GM19455 (cell line): ENCODE data around the gene LHFPL6.

Source experiments
- ATAC-seq: cut with Tn5 transposase; IDR thresholded peaks from one replicate; pipeline ENCODE4 v1.9.1; 2021; ENCODE audit not compliant: unreplicated experiment

Gene LHFPL6

GRCh38 chr13:39474600-39474999 is 128.4 kb downstream of the LHFPL6 start:
- ATAC-seq, result no peak

DNA sequence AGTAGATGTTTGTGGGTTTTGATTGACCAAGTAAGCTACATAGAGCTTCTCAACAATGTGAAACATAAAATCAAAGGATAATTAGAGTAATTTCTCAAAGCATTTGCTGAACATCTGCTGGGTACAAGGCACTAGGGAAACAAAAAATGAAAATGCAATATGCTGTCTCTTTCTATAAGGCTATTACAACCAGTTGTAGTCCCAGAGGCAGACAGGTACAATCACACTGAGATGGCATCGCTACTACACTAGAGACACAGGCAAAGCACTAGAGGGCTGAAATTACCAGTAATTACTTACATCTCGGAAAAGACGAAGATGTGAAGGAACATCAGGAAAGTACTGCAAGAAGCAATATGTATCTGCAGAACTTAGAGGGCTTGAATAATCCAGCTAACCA is 133.3 kb downstream of the LHFPL6 start:
- ATAC-seq, result no peak

DNA sequence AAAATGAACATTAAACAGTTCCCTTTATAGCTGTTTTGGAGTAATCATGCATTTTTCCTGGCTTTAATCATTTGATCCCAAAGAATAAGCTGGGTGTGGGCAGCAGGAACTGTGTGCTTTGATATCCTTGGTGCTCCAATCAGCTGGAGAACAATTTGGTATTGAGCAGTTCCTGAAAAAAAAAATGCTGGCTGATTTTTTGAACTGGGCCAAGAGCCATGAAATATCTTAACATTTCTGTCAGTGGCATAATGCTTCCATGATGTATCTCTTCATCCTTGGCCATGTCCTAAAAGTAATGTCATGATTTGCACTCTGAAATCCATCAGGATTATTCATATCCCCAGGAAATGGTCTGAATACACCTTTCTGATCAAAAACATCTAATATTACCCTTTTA is 134.7 kb downstream of the LHFPL6 start:
- no peak for ATAC-seq

- no peak for ATAC-seq
Observed at GRCh38 chr13:39463611-39464010, 139.4 kb downstream of the LHFPL6 start.

DNA sequence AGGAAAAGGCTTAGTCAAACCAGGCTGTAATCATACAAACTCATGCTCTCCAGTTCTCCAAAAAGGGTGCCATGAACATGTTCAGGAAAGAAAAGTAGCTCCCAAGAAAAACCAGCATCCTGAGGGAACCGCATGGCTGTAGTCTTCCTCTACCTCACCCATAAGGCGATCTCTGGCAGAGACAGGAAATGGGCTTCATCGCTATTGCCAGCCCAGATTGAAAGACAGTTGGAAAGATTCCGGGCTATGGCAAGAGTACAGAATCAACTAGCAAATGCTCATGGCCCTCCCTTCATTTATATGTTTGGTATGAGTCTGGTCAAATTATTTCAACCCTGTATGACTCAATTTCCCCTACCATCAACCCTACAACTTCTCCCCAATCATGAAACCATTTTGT is 140.1 kb downstream of the LHFPL6 start:
- ATAC-seq, result no peak

GRCh38 chr13:39462428-39462827 is 140.6 kb downstream of the LHFPL6 start:
- no peak for ATAC-seq

GRCh38 chr13:39461685-39462266 is 141.2 kb downstream of the LHFPL6 start:
- no peak for ATAC-seq

DNA sequence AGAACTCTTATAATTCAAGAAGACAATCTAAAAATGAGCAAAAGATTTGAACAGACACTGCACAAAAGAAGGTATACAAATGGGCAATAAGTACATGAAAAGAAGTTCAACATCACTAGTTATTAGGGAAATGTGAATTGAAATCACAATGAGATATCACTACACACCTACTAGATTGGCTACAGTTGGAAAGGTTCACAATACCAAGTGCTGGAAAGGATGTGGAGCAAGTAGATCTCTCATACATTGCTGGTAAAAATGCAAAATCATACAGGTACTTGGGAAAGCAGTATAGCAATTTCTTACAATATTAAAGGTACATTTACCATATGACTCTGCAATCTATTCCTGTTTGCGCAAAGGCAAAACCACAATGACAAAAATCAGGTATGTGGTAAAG is 145.7 kb downstream of the LHFPL6 start:
- ATAC-seq, result no peak

GRCh38 chr13:39455521-39456175 is 147.3 kb downstream of the LHFPL6 start:
- no peak for ATAC-seq

DNA sequence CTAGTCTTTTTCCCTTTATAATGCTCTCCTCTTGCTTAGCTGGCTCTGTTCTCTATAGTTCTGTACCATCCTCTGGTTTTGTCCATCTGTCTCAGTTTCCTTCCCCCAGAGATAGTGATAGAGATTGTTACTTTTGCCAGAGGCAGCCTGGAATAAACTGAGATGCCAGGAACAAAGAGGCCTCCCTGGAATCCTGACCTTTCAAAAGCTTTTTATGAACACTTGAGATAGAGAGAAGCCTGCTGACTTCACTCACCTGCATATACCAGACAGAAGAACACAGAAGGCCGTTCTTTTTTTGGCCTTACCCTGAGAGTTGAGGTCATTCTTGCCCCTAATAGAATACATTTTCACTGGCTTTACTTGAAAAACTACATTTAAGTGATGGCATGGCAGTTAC is 150.2 kb downstream of the LHFPL6 start:
- ATAC-seq, result no peak

GRCh38 chr13:39452417-39452816 is 150.6 kb downstream of the LHFPL6 start:
- no peak for ATAC-seq

DNA sequence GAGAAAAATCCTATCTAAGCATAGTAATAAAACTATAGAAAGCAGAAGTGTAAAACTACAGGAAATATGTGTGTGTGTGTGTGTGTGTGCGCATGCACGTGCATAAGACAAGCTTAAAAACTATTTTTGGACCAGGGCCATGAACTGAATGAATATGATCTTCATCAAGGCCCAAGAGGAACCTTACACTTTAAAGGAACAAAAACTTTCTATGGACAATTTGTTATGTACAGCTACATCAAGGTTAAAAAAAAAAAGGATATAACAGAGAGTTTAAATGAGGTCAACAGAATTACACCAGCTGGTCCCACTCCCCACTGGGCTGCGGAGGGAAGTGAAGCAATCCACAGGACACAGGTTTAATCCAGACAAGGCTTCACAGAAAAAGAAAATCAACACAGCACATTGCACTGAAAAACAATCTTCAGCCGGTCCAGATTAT is 151.1 kb downstream of the LHFPL6 start:
- no peak for ATAC-seq

GRCh38 chr13:39451301-39451700 is 151.7 kb downstream of the LHFPL6 start:
- no peak for ATAC-seq

GRCh38 chr13:39450176-39450575 is 152.8 kb downstream of the LHFPL6 start:
- ATAC-seq, result no peak

DNA sequence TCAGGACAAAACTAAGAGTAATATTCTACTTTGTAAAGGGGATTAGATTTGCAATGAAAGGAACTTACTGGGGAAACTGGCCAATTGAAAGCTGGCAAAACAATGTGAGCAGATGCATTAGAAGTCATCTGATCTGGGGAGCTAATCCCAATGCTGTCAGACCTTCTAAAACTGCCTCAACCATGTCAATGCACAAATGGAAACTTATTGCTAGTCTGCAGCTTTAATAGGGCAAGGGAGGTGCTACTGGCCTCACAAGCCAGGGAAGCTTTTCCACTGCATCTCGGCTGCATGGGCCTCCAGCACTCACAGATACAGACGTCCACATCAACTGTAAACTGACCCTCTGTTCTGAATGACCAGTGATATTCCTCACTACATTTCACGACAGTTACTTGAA is 154.2 kb downstream of the LHFPL6 start:
- no peak for ATAC-seq

DNA sequence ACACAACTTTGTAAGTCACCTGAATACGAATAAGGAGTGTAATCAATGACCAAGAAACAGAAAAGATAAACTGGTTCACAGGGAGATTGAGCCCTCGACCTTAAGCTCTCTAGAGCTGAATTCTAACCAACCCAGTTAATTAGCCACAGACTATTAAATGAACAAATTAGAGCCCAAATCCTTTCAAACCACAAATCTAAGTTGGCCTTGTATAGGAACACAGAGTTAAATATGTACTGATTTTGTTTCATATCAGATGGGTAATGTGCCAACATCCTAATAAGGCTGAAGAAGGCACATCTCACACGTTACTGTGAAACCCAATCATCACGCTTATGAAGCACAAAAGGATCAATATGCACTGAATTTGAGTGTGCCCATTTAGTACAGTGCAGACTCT is 156.1 kb downstream of the LHFPL6 start:
- no peak for ATAC-seq

GRCh38 chr13:39444866-39445265 is 158.1 kb downstream of the LHFPL6 start:
- no peak for ATAC-seq

GRCh38 chr13:39433651-39434050 is 169.3 kb downstream of the LHFPL6 start:
- ATAC-seq, result no peak

GRCh38 chr13:39432196-39432595 is 170.8 kb downstream of the LHFPL6 start:
- no peak for ATAC-seq

GRCh38 chr13:39422845-39423565 is 180.0 kb downstream of the LHFPL6 start:
- ATAC-seq, result no peak

DNA sequence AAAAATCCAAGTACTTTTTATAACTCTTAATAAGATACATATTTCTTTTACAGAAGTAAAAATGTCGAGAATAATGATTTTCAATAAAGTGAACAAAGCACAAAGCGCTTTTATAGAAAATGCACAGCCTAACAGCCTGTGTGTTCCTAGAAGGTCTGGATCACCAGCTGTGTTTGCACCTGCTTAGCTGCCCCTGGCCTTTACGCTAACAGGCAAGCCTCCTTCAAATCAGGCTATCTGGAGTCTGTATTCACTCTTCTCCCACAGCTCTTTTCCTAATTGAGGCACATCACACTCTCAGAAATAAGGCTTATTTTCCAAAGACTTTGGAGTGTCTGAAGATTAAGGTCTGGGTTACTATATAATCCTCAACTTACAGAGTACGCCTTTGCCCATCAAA is 183.1 kb downstream of the LHFPL6 start:
- ATAC-seq, result no peak

DNA sequence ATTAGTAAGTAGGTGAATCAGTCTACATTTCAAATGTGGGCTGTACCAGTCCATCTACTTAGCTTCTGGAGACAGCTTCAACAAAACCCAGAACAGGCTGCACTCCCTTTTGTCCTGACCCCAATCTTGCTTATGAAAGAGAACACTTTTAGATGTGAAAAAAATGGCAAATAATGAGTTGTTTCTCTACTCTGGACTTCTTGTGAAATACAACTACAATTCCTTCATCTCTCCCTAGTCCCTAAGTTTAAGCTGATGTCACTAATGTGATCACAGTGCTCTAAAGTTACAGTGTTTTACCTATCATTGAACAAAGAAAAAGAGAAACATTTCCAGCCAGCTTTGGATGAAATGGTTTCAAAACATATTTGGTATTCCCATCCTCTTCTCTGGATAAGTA is 183.9 kb downstream of the LHFPL6 start:
- no peak for ATAC-seq
